ENCODE results near the gene CEP290.
A peak's percentile ranks its signal among the peaks of the same experiment; 100 is the strongest.
"Not testable (repeated sequence)": the region's sequence is repeated elsewhere in the genome, so short reads cannot be mapped to it uniquely, and the experiment has no call there.

Gene CEP290

GRCh38 chr12:88036353-88036965 lies 105.4 kb downstream of the CEP290 start:
- no peak for DNase-seq

GRCh38 chr12:88035907-88036289 lies 106.0 kb downstream of the CEP290 start:
- peak in 1 of 14 donors; percentile 45 for DNase-seq

GRCh38 chr12:88035271-88035906 lies 106.5 kb downstream of the CEP290 start:
- peak; percentile 54 to 92 (median 84) for DNase-seq

- DNase-seq: not testable (repeated sequence)
Observed at GRCh38 chr12:88031161-88031560, 110.7 kb downstream of the CEP290 start.

GRCh38 chr12:88029093-88029665 lies 112.7 kb downstream of the CEP290 start, which contains the start of gene C12orf50:
TSS of gene C12orf50 (minus strand) at chr12:88029401. CDS start at chr12:88026962, 2,439 bp downstream.
- DNase-seq: no peak

- DNase-seq: no peak
Observed at GRCh38 chr12:88026196-88026595, 115.7 kb downstream of the CEP290 start.

GRCh38 chr12:88017964-88018363 lies 123.9 kb downstream of the CEP290 start:
- DNase-seq: no peak

GRCh38 chr12:88015825-88016224 lies 126.1 kb downstream of the CEP290 start:
- DNase-seq: no peak

- no peak for DNase-seq
Observed at GRCh38 chr12:88011755-88012154, 130.1 kb downstream of the CEP290 start.

GRCh38 chr12:88006351-88006750 lies 135.5 kb downstream of the CEP290 start:
- DNase-seq: no peak

- no peak for DNase-seq
Observed at GRCh38 chr12:88001327-88001726, 140.6 kb downstream of the CEP290 start.
